ENCODE measurements around the gene RND3. TPM values are rescaled to one million over a fixed set of nuclear protein-coding genes. Genes with fewer than 3 reads are reported as not detected.
A peak's percentile ranks its signal among the peaks of the same experiment; 100 is the strongest.

RND3 gene
- polyA plus RNA-seq, 3 donors = not detected

GRCh38 chr2:150467621-150467963, 19.9 kb downstream of the RND3 start:
- Histone ChIP-seq H3K36me3 (replicated peaks in 1 of 2; ENCODE audit: control insufficient read depth in 1 of 2, insufficient read depth in 2 of 2, low read length in 2 of 2) (no peaks in the 10 kb centered on the region), H3K4me3 (replicated peaks in 1 of 3; ENCODE audit: low read depth in 2 of 3, low read length in 3 of 3) (no peak overlapping the region), H4K20me1 (ENCODE audit: insufficient read depth, low read length) (no peaks in the 10 kb centered on the region), H3K27ac (ENCODE audit: low read depth in 1 of 2, low read length in 2 of 2) (no peak overlapping the region), H3K4me1 (ENCODE audit: control insufficient read depth in 1 of 2, insufficient read depth in 2 of 2, low read length in 2 of 2) (no peaks in the 10 kb centered on the region), H3K4me2 (replicated peaks; ENCODE audit: extremely low read depth, low read length, poor library complexity, severe bottlenecking) (no peak overlapping the region), H2AFZ (ENCODE audit: insufficient read depth, low read depth, low read length, poor library complexity, severe bottlenecking) (no peak overlapping the region), H3K27me3 (ENCODE audit: control insufficient read depth in 2 of 2, insufficient read depth in 2 of 2, low read length in 2 of 2) (no peaks in the 10 kb centered on the region), H3K9ac (ENCODE audit: insufficient read depth, low read length, poor library complexity, severe bottlenecking) (no peak overlapping the region), H3K79me2 (ENCODE audit: insufficient read depth, low read length) (no peaks in the 10 kb centered on the region), H3K9me3 (replicated peaks in 1 of 2; ENCODE audit: control insufficient read depth in 1 of 2, insufficient read depth in 1 of 2, low read length in 2 of 2) (no peaks in the 10 kb centered on the region)
- no peak for DNase-seq
- H3K36me3 Mint-ChIP-seq = no peaks in the 10 kb centered on the region
- TF ChIP-seq CTCF (IDR thresholded peaks at IDR 0.05) = no peak
- intact Hi-C loops (cut with micrococcal nuclease) = no loop called here
- H3K4me1 Mint-ChIP-seq = no peaks in the 10 kb centered on the region
- 75% methylated on average over 2 of the region's 2 CpGs for WGBS (ENCODE audit: insufficient coverage)
- H3K9me3 Mint-ChIP-seq = peaks cover 0 to 1% (median 0%) of the 10 kb centered on the region in 7 donors
- H3K27ac Mint-ChIP-seq = peak overlapping the region in 1 of 7 donors; percentile 8
- peaks cover 0 to 2% (median 0%) of the 10 kb centered on the region in 3 donors for H3K27me3 Mint-ChIP-seq (ENCODE audit: low read depth in 3 of 3)
- H3K4me3 Mint-ChIP-seq = no peak overlapping the region

- intact Hi-C loops (cut with micrococcal nuclease) = no loop called here
- no peak overlapping the region for H3K9ac ChIP-seq (ENCODE audit: insufficient read depth, low read length, poor library complexity, severe bottlenecking)
- WGBS (ENCODE audit: insufficient coverage) = no CpG with 5 or more reads among the region's 5 CpGs
These were observed 20.5 kb downstream of the RND3 start for GRCh38 chr2:150466741-150467620.

More at GRCh38 chr2:150466741-150467620, 20.5 kb downstream of the RND3 start:
- Histone ChIP-seq H3K4me3 (replicated peaks in 1 of 3; ENCODE audit: low read depth in 2 of 3, low read length in 3 of 3) (no peak overlapping the region), H3K4me2 (replicated peaks; ENCODE audit: extremely low read depth, low read length, poor library complexity, severe bottlenecking) (no peak overlapping the region), H3K79me2 (ENCODE audit: insufficient read depth, low read length) (no peaks in the 10 kb centered on the region), H3K27ac (ENCODE audit: low read depth in 1 of 2, low read length in 2 of 2) (no peak overlapping the region), H3K4me1 (ENCODE audit: control insufficient read depth in 1 of 2, insufficient read depth in 2 of 2, low read length in 2 of 2) (no peaks in the 10 kb centered on the region), H3K27me3 (ENCODE audit: control insufficient read depth in 2 of 2, insufficient read depth in 2 of 2, low read length in 2 of 2) (no peaks in the 10 kb centered on the region), H2AFZ (ENCODE audit: insufficient read depth, low read depth, low read length, poor library complexity, severe bottlenecking) (no peak overlapping the region), H4K20me1 (ENCODE audit: insufficient read depth, low read length) (no peaks in the 10 kb centered on the region), H3K9me3 (replicated peaks in 1 of 2; ENCODE audit: control insufficient read depth in 1 of 2, insufficient read depth in 1 of 2, low read length in 2 of 2) (no peaks in the 10 kb centered on the region), H3K36me3 (replicated peaks in 1 of 2; ENCODE audit: control insufficient read depth in 1 of 2, insufficient read depth in 2 of 2, low read length in 2 of 2) (no peaks in the 10 kb centered on the region)
- Mint-ChIP-seq H3K27me3 (ENCODE audit: low read depth in 3 of 3) (peaks cover 0 to 2% (median 0%) of the 10 kb centered on the region in 3 donors), H3K36me3 (no peaks in the 10 kb centered on the region), H3K9me3 (peaks cover 0 to 1% (median 0%) of the 10 kb centered on the region in 7 donors), H3K4me3 (no peak overlapping the region), H3K4me1 (no peaks in the 10 kb centered on the region), H3K27ac (no peak overlapping the region)
- TF ChIP-seq CTCF (IDR thresholded peaks at IDR 0.05) = no peak
- DNase-seq = no peak
